Liver (tissue), 3 donors: ENCODE data around the gene OTUD5.

Source experiments
- CTCF ChIP-seq: fragments of 150-350 bp; IDR thresholded peaks from 2 replicates; pipeline ENCODE4 v1.5.1; 2017; ENCODE audit warnings: improper control_type of control experiment, low read depth, low read length; ENCODE audit not compliant: missing input control
- GABPA ChIP-seq, 2 donors: IDR thresholded peaks in 1 of 2; conservative IDR thresholded peaks in 1 of 2; 2 replicates each; pipeline ENCODE4 v1.6.1; 2016; ENCODE audit warnings: antibody characterized with exemption in 2 of 2, mild to moderate bottlenecking in 1 of 2, moderate library complexity in 1 of 2
- JUND ChIP-seq, 2 donors: IDR thresholded peaks; 2 replicates each; pipeline ENCODE4 v1.6.1; 2016; ENCODE audit warnings: antibody characterized with exemption in 2 of 2
- MAX ChIP-seq: IDR thresholded peaks from 2 replicates; pipeline ENCODE4 v1.6.1; 2016; ENCODE audit warnings: antibody characterized with exemption
- RAD21 ChIP-seq, 2 donors: IDR thresholded peaks; 2 replicates each; pipeline ENCODE4 v1.6.1; 2016; ENCODE audit warnings: antibody characterized with exemption in 2 of 2, mild to moderate bottlenecking in 2 of 2
- REST ChIP-seq: IDR thresholded peaks from 2 replicates; pipeline ENCODE4 v1.6.1; 2016; ENCODE audit warnings: antibody characterized with exemption, mild to moderate bottlenecking
- RXRA ChIP-seq, 2 donors: IDR thresholded peaks; 2 replicates each; pipeline ENCODE4 v1.6.1; 2017 to 2018; ENCODE audit warnings: antibody characterized with exemption in 2 of 2, mild to moderate bottlenecking in 1 of 2
- SP1 ChIP-seq: IDR thresholded peaks from 2 replicates; pipeline ENCODE4 v1.6.1; 2018; ENCODE audit warnings: antibody characterized with exemption, mild to moderate bottlenecking
- TAF1 ChIP-seq: conservative IDR thresholded peaks from 2 replicates; pipeline ENCODE4 v1.6.1; 2016; ENCODE audit warnings: antibody characterized with exemption, mild to moderate bottlenecking
- YY1 ChIP-seq: IDR thresholded peaks from 2 replicates; pipeline ENCODE4 v1.6.1; 2016; ENCODE audit warnings: antibody characterized with exemption, mild to moderate bottlenecking
- donor health status: healthy.
- donor health status: healthy.

GRCh38 chrX:48983081-48983480 is 25.7 kb upstream of the OTUD5 start:
- TF ChIP-seq GABPA (IDR thresholded peaks at IDR 0.05 in 1 of 2, conservative IDR thresholded peaks at IDR 0.05 in 1 of 2) (no peak), CTCF (no peak), REST (no peak), JUND (IDR thresholded peaks at IDR 0.05) (no peak), YY1 (no peak), TAF1 (no peak), RAD21 (IDR thresholded peaks at IDR 0.05) (no peak), SP1 (no peak), MAX (no peak), RXRA (IDR thresholded peaks at IDR 0.05) (no peak)
